Breast epithelium (tissue), 4 donors: ENCODE measurements around the gene SIRPG. TPM values are rescaled to one million over a fixed set of nuclear protein-coding genes. Genes with fewer than 3 reads are reported as not detected.
"Not testable (repeated sequence)": the region's sequence is repeated elsewhere in the genome, so short reads cannot be mapped to it uniquely, and the experiment has no call there.

Experiments used
- DNase-seq, 2 donors: peaks; one replicate each; pipeline ENCODE4 v3.0.0-alpha.2; 2019; ENCODE audit warnings: low spot score in 2 of 2
- H3K27ac ChIP-seq, 2 donors: fragments of 200-600 bp; sonication (generic) in 1 of 2; one replicate each; pipeline ENCODE4 v1.5.1; 2016 to 2019; ENCODE audit warnings: mild to moderate bottlenecking in 1 of 2
- H3K27me3 ChIP-seq, 2 donors: fragments of 200-600 bp; sonication (generic) in 1 of 2; one replicate each; pipeline versions ENCODE4 v1.5.1 to v1.6.0; 2017 to 2019; ENCODE audit warnings: control low read depth in 1 of 2, mild to moderate bottlenecking in 1 of 2
- H3K36me3 ChIP-seq: fragments of 200-600 bp; one replicate; pipeline ENCODE4 v1.5.1; 2019
- H3K4me1 ChIP-seq, 2 donors: fragments of 200-600 bp; sonication (generic); one replicate each; pipeline ENCODE4 v1.5.1; 2016 to 2019; ENCODE audit warnings: control low read depth in 1 of 2
- H3K4me3 ChIP-seq, 3 donors: fragments of 200-600 bp; sonication (generic); 1 replicate in 2 of 3; 2 replicates in 1 of 3; pipeline ENCODE4 v1.5.1; 2016 to 2019; ENCODE audit warnings: mild to moderate bottlenecking in 3 of 3, moderate library complexity in 2 of 3
- H3K9me3 ChIP-seq, 2 donors: fragments of 200-600 bp; sonication (generic) in 1 of 2; one replicate each; pipeline ENCODE4 v1.5.1; 2016 to 2019; ENCODE audit warnings: control low read depth in 1 of 2
- POLR2A ChIP-seq: fragments of 450-650 bp; IDR thresholded peaks from one replicate; pipeline ENCODE4 v1.6.1; 2016; ENCODE audit warnings: antibody characterized with exemption, mild to moderate bottlenecking, moderate library complexity
- POLR2AphosphoS5 ChIP-seq, 3 donors: sonication (generic); formaldehyde crosslinking; IDR thresholded peaks; one replicate each; pipeline ENCODE4 v1.6.1; 2017; ENCODE audit warnings: antibody characterized with exemption in 3 of 3
- intact Hi-C: fragments of 100-400 bp; cut with DNase I; formaldehyde crosslinking; loops from one replicate; pipeline ENCODE4 v1.15.1; 2023; ENCODE audit warnings: low total_unique reads
- total RNA-seq, 3 donors: library from RNA; depleted of rRNA; stranded (reverse); fragments of >200 nt; gene quantifications; one replicate each; pipeline ENCODE4 v1.1.0, GENCODE V29; 2016
- TF ChIP-seq, protein P1 (sequence below), 3 donors: fragments of 450-650 bp; IDR thresholded peaks; one replicate each; pipeline ENCODE4 v1.5.1; 2016 to 2017; ENCODE audit warnings: antibody characterized with exemption in 3 of 3, mild to moderate bottlenecking in 3 of 3, moderate library complexity in 3 of 3

Gene SIRPG
- not detected for total RNA-seq

DNA sequence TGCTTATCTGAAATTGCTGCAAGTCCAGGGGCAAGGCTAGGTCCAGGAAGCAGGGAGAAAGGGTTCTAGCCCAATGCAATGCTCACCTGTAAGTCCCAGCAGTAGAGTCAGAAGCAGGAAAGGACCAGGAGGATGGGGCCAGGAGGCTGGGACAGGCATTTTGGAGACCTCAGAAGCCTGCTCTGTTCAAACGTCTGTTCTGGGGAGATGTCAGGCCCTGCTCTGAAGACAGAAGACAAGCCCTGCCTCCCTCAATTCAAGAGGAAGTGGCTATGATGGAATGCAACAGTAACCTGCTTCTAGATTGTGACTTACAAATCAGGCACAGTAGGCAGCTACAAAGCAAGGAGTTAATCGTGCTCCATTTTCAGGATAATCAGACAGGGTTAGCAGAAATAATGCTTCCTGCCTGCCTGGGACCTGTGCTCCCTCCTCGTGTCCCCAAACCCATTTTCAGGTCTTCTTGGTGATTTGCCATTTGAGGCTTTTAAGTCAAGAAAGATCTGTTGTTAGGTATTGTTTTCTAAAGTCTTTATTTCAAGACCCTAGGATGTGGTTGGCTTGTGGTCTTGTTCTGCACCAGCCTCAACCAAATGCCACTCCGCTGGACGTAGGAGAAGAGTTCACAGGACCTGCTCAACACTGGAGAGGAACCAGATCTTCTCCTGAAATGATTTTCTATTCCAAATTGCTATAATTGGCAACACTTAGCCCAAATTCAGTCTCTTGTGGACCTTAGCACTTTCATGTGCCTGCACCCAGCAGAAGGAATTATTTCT lies at the start of gene SIRPG:
Gene SIRPG (minus strand): TSS at position 224 of the 779 bp plus-strand sequence. CDS start 65 bp downstream, at position 159.
- Histone ChIP-seq H3K9me3 (peaks cover 0 to 9% of the 10 kb centered on the region in 2 donors), H3K27me3 (peaks cover 0 to 10% of the 10 kb centered on the region in 2 donors), H3K4me3 (no peak within 1 kb of the TSS), H3K4me1 (no peaks in the 10 kb centered on the region), H3K36me3 (no peaks in the 10 kb centered on the region), H3K27ac (no peak within 1 kb of the TSS)
- TF ChIP-seq, protein P1, sequence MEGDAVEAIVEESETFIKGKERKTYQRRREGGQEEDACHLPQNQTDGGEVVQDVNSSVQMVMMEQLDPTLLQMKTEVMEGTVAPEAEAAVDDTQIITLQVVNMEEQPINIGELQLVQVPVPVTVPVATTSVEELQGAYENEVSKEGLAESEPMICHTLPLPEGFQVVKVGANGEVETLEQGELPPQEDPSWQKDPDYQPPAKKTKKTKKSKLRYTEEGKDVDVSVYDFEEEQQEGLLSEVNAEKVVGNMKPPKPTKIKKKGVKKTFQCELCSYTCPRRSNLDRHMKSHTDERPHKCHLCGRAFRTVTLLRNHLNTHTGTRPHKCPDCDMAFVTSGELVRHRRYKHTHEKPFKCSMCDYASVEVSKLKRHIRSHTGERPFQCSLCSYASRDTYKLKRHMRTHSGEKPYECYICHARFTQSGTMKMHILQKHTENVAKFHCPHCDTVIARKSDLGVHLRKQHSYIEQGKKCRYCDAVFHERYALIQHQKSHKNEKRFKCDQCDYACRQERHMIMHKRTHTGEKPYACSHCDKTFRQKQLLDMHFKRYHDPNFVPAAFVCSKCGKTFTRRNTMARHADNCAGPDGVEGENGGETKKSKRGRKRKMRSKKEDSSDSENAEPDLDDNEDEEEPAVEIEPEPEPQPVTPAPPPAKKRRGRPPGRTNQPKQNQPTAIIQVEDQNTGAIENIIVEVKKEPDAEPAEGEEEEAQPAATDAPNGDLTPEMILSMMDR (IDR thresholded peaks at IDR 0.05), result no peak
- TF ChIP-seq POLR2A, result no peak
- intact Hi-C loops, result no loop called here
- DNase-seq, result no peak

- H3K4me1 ChIP-seq, H3K27me3 ChIP-seq, H3K4me3 ChIP-seq, H3K36me3 ChIP-seq, DNase-seq, H3K9me3 ChIP-seq, intact Hi-C loops, H3K27ac ChIP-seq: not testable (repeated sequence)
These were observed 49.3 kb upstream of the SIRPG start for GRCh38 chr20:1706887-1707286.

GRCh38 chr20:1706079-1706478 lies 48.5 kb upstream of the SIRPG start:
- TF ChIP-seq POLR2A, result no peak
- TF ChIP-seq, protein P1 (IDR thresholded peaks at IDR 0.05), result no peak
- Histone ChIP-seq H3K4me3 (no peak overlapping the region), H3K27me3 (no peaks in the 10 kb centered on the region), H3K9me3 (peaks cover 0 to 10% of the 10 kb centered on the region in 2 donors), H3K27ac (no peak overlapping the region), H3K36me3 (no peaks in the 10 kb centered on the region), H3K4me1 (no peaks in the 10 kb centered on the region)
- no peak for DNase-seq
- intact Hi-C loops, result no loop called here

DNA sequence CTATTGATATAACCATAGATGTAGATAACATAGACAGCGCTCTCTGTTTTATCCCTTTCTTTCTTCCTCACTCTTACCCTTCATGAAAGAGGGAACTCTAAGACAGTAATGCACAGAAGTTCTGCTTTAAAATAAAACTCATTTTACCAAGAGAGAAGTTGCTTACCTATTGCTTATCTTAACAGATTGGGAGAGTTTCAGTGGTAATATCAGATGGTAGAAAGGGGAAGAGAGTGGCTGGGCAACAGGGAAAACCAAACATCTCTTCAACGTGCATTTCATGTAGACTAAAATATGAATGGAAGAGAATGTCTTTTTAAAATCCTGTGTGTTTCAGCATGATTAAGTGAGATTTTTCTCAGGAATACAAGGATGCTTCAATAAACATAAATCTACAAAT lies 45.3 kb upstream of the SIRPG start:
- intact Hi-C loops, result no loop called here
- TF ChIP-seq POLR2A (no peak), POLR2AphosphoS5 (IDR thresholded peaks at IDR 0.05) (no peak)
- TF ChIP-seq, protein P1 (IDR thresholded peaks at IDR 0.05), result no peak
- Histone ChIP-seq H3K36me3 (no peaks in the 10 kb centered on the region), H3K27me3 (no peaks in the 10 kb centered on the region), H3K4me1 (no peaks in the 10 kb centered on the region), H3K4me3 (no peak overlapping the region), H3K9me3 (no peaks in the 10 kb centered on the region), H3K27ac (no peak overlapping the region)
- no peak for DNase-seq

GRCh38 chr20:1702328-1702727 lies 44.7 kb upstream of the SIRPG start:
- no peak for DNase-seq
- Histone ChIP-seq H3K9me3 (no peaks in the 10 kb centered on the region), H3K4me1 (no peaks in the 10 kb centered on the region), H3K36me3 (no peaks in the 10 kb centered on the region), H3K4me3 (no peak overlapping the region), H3K27ac (no peak overlapping the region), H3K27me3 (no peaks in the 10 kb centered on the region)
- TF ChIP-seq, protein P1 (IDR thresholded peaks at IDR 0.05), result no peak
- TF ChIP-seq POLR2A (no peak), POLR2AphosphoS5 (IDR thresholded peaks at IDR 0.05) (no peak)
- intact Hi-C loops, result no loop called here
